ENCODE data around the gene FOXP4. TPM values are rescaled to one million over a fixed set of nuclear protein-coding genes. Genes with fewer than 3 reads are reported as not detected.

The FOXP4 gene
- total and polyA plus RNA-seq, 2 of the 13 experiments (the other 11 are each of a cell fraction or from before 2014, with no cell fraction given): 11.0 to 12.4 TPM

GRCh38 chr6:41545703-41546474 is at the start of gene FOXP4 (continued):
- TF ChIP-seq MAFF (IDR thresholded peaks at IDR 0.05; ENCODE audit: low read depth, low read length): no peak
- TF ChIP-seq ZFP1 (CRISPR knock-in tag; IDR thresholded peaks at IDR 0.05): no peak
- peak; percentile 84 for TF ChIP-seq ZFX (CRISPR knock-in tag; IDR thresholded peaks at IDR 0.05; ENCODE audit: low read depth)
- TF ChIP-seq MBNL3 (CRISPR knock-in tag; conservative IDR thresholded peaks at IDR 0.05): no peak
- peak; percentile 19; the same call in 1 of the 2 replicates for TF ChIP-seq TARDBP (CRISPR knock-in tag; IDR thresholded peaks at IDR 0.05)
- peak; percentile 75; the same call in 1 of the 2 replicates for TF ChIP-seq KMT2B (CRISPR knock-in tag; IDR thresholded peaks at IDR 0.05)
- TF ChIP-seq THAP11 (CRISPR knock-in tag; IDR thresholded peaks at IDR 0.05): peak; percentile 35; the same call in 1 of the 2 replicates
- peak; percentile 85; the same call in 1 of the 2 replicates for TF ChIP-seq EED (CRISPR knock-in tag; IDR thresholded peaks at IDR 0.05)
- TF ChIP-seq MBD4 (IDR thresholded peaks at IDR 0.05; ENCODE audit: borderline replicate concordance, low read length): no peak
- TF ChIP-seq CEBPZ (IDR thresholded peaks at IDR 0.05; ENCODE audit: low read length): no peak
- TF ChIP-seq CHCHD3 (CRISPR knock-in tag; IDR thresholded peaks at IDR 0.05): no peak; the same call in 1 of the 2 replicates
- TF ChIP-seq PCBP1 (IDR thresholded peaks at IDR 0.05; ENCODE audit: borderline replicate concordance, low read depth, low read length): peak; percentile 81; the same call in 1 of the 2 replicates
- TF ChIP-seq KAT8 (CRISPR knock-in tag; IDR thresholded peaks at IDR 0.05): peak; percentile 75
- peak; percentile 57; the same call in 1 of the 2 replicates for TF ChIP-seq ZNF350 (CRISPR knock-in tag; IDR thresholded peaks at IDR 0.05; ENCODE audit: borderline replicate concordance, low read depth)
- TF ChIP-seq ZNF260 (CRISPR knock-in tag; IDR thresholded peaks at IDR 0.05; ENCODE audit: borderline replicate concordance, low read depth): no peak
- TF ChIP-seq KMT2A (CRISPR knock-in tag; IDR thresholded peaks at IDR 0.05): 0 out of 2 replicates have a peak, but pooled peaks have one; percentile 34
- TF ChIP-seq HINFP (CRISPR knock-in tag; IDR thresholded peaks at IDR 0.05; ENCODE audit: low read depth): no peak
- 0 out of 2 replicates have a peak, but pooled peaks have one; percentile 17 for TF ChIP-seq ZNF747 (CRISPR knock-in tag; IDR thresholded peaks at IDR 0.05; ENCODE audit: borderline replicate concordance)
- peak; percentile 71; the same call in 1 of the 2 replicates for TF ChIP-seq ZNF800 (CRISPR knock-in tag; IDR thresholded peaks at IDR 0.05)
- peak; percentile 94 for TF ChIP-seq ZNF710 (CRISPR knock-in tag; IDR thresholded peaks at IDR 0.05; ENCODE audit: borderline replicate concordance)

Measured in HepG2 (cell line).